ENCODE results near the gene U2AF2.

U2AF2 gene

DNA sequence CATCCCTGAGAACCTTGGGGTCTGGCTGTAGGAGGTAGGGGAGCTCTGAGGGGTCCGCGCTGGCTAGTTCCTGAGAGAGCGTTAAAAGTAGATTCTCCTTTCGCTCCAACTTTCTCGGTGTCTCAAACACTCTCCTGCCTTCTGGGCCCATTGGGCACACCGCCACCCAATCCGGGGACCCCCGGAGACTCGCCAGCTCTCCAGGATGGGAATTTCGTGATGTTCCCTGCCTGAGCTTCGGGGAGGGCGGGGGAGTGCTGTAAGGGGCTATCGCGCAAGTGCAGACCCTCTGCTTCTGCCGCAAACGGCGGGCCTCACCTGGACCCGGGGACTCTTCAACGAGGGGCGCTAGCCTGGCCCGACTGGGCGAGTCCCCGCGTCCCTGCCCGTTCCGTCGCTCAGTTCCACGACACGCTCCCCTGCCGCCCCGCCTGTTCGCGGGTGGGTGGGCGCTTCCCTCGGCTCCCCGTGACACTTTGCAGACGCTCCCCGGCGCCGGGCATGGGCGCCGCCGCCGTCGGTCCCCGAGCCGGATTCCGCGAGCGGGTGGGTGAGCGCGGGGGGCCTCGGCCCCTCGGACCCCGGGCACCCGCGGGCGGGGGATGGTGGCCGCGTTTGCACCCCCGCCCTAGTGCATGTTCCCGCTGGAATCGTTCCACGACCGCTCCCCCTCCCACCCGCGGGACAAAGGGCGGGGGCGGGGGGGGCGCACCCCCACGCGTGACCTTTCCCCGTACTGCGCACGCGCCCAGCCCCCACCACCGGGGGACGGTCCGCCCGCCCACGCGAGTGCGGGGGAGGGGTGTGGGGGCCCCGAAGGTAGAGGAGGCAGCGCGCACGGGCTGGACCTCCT, 6.9 kb upstream of the U2AF2 start, which contains the start of gene CCDC106:
Gene CCDC106, plus strand, starts transcription at position 481 of the 853 bp plus-strand sequence. CDS start 835 bp downstream, outside the sequence.
- DNase-seq = peak; percentile 75
- Histone ChIP-seq H3K36me3 (peaks cover 17% of the 10 kb centered on the region), H3K4me3 (ENCODE audit: low read depth, low read length) (peak within 1 kb of the TSS; percentile 77), H3K9me3 (no peaks in the 10 kb centered on the region), H3K27me3 (no peaks in the 10 kb centered on the region), H3K4me1 (peaks cover 4% of the 10 kb centered on the region)
- TF ChIP-seq, protein P1, sequence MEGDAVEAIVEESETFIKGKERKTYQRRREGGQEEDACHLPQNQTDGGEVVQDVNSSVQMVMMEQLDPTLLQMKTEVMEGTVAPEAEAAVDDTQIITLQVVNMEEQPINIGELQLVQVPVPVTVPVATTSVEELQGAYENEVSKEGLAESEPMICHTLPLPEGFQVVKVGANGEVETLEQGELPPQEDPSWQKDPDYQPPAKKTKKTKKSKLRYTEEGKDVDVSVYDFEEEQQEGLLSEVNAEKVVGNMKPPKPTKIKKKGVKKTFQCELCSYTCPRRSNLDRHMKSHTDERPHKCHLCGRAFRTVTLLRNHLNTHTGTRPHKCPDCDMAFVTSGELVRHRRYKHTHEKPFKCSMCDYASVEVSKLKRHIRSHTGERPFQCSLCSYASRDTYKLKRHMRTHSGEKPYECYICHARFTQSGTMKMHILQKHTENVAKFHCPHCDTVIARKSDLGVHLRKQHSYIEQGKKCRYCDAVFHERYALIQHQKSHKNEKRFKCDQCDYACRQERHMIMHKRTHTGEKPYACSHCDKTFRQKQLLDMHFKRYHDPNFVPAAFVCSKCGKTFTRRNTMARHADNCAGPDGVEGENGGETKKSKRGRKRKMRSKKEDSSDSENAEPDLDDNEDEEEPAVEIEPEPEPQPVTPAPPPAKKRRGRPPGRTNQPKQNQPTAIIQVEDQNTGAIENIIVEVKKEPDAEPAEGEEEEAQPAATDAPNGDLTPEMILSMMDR (IDR thresholded peaks at IDR 0.05; ENCODE audit: low read depth, low read length) = no peak

DNA sequence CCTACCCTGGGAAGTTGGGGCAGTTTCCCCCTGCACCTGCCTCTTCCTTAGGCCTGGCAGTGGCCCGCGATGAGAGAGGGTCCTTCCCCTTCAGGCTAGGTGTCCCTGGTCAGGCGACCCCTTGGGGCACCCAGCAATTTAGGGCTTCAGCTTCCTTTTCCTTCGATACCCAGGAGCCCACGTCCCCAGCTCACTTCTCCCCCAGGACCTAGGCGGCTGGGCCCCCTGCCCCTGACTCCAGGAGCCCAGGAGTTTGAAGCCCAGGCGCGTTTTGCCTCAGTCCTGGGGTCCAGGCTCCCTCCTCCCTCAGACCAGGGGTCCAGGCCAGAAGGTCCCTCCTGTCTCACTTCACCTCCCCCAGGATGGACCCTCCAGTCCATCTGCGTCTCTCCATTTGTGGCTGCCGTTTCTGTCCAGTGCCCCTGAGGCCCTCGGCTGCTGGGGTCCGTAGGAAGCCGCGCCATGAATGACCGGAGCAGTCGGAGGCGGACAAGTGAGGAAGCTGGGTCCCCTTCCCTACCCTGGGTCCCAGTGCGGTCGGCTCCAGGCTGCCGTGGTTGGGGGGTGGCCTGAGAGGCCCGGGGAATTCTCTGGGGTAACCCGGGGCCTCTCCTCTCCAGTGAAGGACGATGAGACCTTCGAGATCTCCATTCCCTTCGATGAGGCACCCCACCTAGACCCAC, 6.1 kb upstream of the U2AF2 start:
- Histone ChIP-seq H3K9me3 (no peaks in the 10 kb centered on the region), H3K36me3 (peaks cover 17% of the 10 kb centered on the region), H3K27me3 (no peaks in the 10 kb centered on the region), H3K4me1 (peaks cover 4% of the 10 kb centered on the region), H3K4me3 (ENCODE audit: low read depth, low read length) (peak overlapping the region; percentile 77)
- DNase-seq = no peak
- TF ChIP-seq, protein P1 (IDR thresholded peaks at IDR 0.05; ENCODE audit: low read depth, low read length) = no peak

DNA sequence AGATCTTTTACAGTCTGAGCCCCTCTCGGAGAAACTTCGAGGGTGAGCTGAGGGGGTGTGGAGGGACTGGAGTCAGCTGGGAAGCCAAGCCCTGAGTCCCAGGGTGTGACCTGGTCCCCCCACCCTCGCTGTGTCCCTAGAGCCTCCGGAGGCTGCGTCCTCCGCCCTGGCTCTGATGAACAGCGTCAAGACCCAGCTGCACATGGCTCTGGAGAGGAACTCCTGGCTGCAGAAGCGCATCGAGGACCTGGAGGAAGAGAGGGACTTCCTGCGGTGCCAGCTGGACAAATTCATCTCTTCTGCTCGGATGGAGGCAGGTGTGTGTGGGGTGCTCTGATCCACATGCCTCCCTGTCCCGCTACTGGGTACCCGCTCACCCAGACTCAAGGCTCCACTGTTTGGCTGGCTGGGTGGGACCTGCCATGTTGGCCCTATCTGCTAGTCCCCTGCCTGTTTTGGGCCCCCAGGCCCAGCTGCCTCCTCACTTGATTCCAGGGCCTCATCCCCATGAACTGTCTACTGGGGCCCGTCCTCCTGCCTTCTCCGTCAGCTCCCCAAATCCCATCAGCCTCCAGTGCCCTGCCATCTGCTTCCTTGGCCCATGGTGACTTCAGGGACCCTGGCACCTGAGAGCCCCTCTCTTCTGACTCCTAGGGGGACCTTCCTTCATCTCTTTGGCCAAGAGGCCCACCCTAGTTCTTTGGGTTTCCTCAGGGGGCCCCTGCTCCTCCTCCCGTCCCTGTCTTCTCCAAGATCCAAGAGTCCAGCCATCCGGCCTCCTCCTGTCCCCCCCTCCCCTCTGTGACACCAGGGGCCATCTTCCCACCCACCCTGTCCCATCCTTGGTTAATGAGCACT, 5.3 kb upstream of the U2AF2 start:
- Histone ChIP-seq H3K4me1 (peaks cover 4% of the 10 kb centered on the region), H3K4me3 (ENCODE audit: low read depth, low read length) (no peak overlapping the region)

DNA sequence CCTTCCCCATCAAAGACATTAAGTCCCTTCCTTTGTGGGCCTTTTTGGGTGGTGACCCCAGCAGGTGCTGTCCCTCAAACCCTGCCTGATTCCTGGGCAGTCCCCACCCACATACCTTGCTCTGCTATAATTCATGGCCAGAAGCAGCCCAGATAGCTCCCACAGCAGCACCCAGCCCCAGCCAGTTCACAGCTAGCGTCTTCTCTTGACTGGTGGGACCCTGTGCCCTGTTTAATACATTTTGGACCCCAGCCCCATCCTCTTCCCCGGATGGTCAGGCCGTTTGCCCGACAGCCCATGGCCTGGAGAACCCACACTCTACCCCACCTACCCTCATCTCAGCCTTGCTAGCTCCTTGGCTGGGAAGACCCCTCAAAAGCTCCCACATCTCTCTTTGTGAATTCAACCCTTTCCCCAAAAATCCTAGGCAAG, 4.7 kb upstream of the U2AF2 start:
- Histone ChIP-seq H3K36me3 (peaks cover 10% of the 10 kb centered on the region), H3K4me1 (peaks cover 4% of the 10 kb centered on the region), H3K4me3 (ENCODE audit: low read depth, low read length) (no peak overlapping the region), H3K9me3 (no peaks in the 10 kb centered on the region), H3K27me3 (no peaks in the 10 kb centered on the region)
- TF ChIP-seq, protein P1 (IDR thresholded peaks at IDR 0.05; ENCODE audit: low read depth, low read length) = no peak
- DNase-seq = no peak

More for the DNA sequence above, 5.3 kb upstream of the U2AF2 start:
- Histone ChIP-seq H3K36me3 (peaks cover 16% of the 10 kb centered on the region), H3K9me3 (no peaks in the 10 kb centered on the region), H3K27me3 (no peaks in the 10 kb centered on the region)
- TF ChIP-seq, protein P1 (IDR thresholded peaks at IDR 0.05; ENCODE audit: low read depth, low read length) = no peak
- no peak for DNase-seq

DNA sequence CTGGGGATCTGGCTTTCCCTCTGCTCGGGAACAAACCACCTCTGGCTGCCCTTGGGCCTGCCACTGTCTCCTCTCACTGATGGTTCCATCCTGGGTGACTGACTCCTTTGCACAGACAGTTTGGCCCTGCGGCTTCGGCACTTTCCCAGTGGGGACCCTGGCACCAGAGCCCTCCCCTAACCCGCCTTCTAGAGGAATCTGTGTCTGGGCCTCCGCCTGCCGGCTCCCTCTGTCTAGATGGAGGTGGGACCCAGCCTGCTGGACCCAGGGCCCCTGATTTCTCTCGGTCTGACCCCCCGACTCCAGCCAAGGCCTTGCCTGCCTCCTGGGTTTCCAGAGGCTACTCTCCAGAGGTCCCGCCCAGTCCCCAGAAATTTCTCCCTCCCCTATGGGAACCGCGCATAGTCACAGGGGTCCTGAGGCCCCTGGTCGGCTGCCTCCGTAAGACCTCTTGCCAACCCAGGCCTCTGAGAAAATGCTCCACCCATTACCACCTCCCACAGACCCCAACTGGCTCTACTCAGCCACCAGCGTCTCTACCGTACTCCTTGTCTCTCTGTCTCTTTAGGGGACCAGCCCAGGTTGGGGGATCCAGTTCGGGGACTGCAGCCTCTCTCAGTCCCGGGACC, 4.1 kb upstream of the U2AF2 start:
- DNase-seq = no peak
- Histone ChIP-seq H3K4me3 (ENCODE audit: low read depth, low read length) (no peak overlapping the region), H3K4me1 (peaks cover 4% of the 10 kb centered on the region), H3K27me3 (no peaks in the 10 kb centered on the region), H3K36me3 (peaks cover 7% of the 10 kb centered on the region), H3K9me3 (no peaks in the 10 kb centered on the region)
- TF ChIP-seq, protein P1 (IDR thresholded peaks at IDR 0.05; ENCODE audit: low read depth, low read length) = no peak
